D721Med (cell line): ENCODE data around the gene EYS.

Source experiments
- DNase-seq: peaks from one replicate; pipeline ENCODE4 v3.0.0; 2011; ENCODE audit warnings: low spot score; ENCODE audit not compliant: insufficient read length
- FAIRE-seq: peaks from 2 replicates; lab custom pipeline; 2011; peaks lifted over from hg19 to GRCh38; lab: Jason Lieb, UNC
- CTCF ChIP-seq: IDR thresholded peaks from 2 replicates; pipeline ENCODE4 v1.5.1; 2012; ENCODE audit warnings: mild to moderate bottlenecking, control low read depth; ENCODE audit not compliant: insufficient read depth; ENCODE audit errors: missing control alignments

Gene EYS

GRCh38 chr6:63919556-63920110, 1787.4 kb downstream of the EYS start:
- DNase-seq = no peak
- no peak for FAIRE-seq
- no peak for TF ChIP-seq CTCF

- DNase-seq (no peak), FAIRE-seq (no peak)
- no peak for TF ChIP-seq CTCF
Observed at GRCh38 chr6:63912887-63913286, 1794.1 kb downstream of the EYS start.

- DNase-seq (no peak), FAIRE-seq (no peak)
- TF ChIP-seq CTCF = no peak
Observed at GRCh38 chr6:63910863-63911551, 1796.0 kb downstream of the EYS start.

- FAIRE-seq (no peak), DNase-seq (no peak)
- no peak for TF ChIP-seq CTCF
Observed at GRCh38 chr6:63904650-63905248, 1802.3 kb downstream of the EYS start.

GRCh38 chr6:63899550-63899949, 1807.5 kb downstream of the EYS start:
- no peak for TF ChIP-seq CTCF
- FAIRE-seq = no peak
- DNase-seq = no peak

- DNase-seq (no peak), FAIRE-seq (no peak)
- TF ChIP-seq CTCF = no peak
Observed at GRCh38 chr6:63897952-63898351, 1809.1 kb downstream of the EYS start.

- no peak for DNase-seq
- FAIRE-seq = no peak
- no peak for TF ChIP-seq CTCF
Observed at GRCh38 chr6:63897459-63897858, 1809.6 kb downstream of the EYS start.
